Heart left ventricle (tissue), 13 donors: ENCODE measurements around the gene CAST.

Experiments used
- CTCF ChIP-seq, 12 donors: fragments of 200-600 bp; sonication (generic) in 4 of 12; IDR thresholded peaks; one replicate each; pipeline versions ENCODE4 v1.5.0 to v1.8.0; 2018 to 2022; ENCODE audit warnings: antibody characterized with exemption in 12 of 12, mild to moderate bottlenecking in 5 of 12
- POLR2A ChIP-seq, 2 donors: fragments of 450-650 bp; IDR thresholded peaks; one replicate each; pipeline ENCODE4 v1.6.1; 2017; ENCODE audit warnings: antibody characterized with exemption in 2 of 2, mild to moderate bottlenecking in 2 of 2, moderate library complexity in 2 of 2
- donor health status: ischemic (EF 13 %, LVEDD 7.1; RV severe dilation, severe dysfunction).
- donor health status: DM: no; HTN: yes; CAD: no.
- donor health status: DM: no; HTN: no; CAD: no.
- donor health status: ischemic (EF 25% LVEDD 6.9; RV normal size, moderate dysfunction).
- donor health status: ischemic (EF 25% LVEDD 5.7; RV mildly dilated, moderate dysfunction).
- donor health status: ischemic (EF 35%, LVEDD 5.7; RV mildly dilated, moderate dysfunction).
- donor health status: nonischemic (EF 11% LVEDD 7.7; RV severe dilation, severe dysfunction).
- donor health status: DM: yes; HTN: yes; CAD: no.
- donor health status: PGD.
- donor health status: ischemic (EF 29% LVEDD 5.4; RV normal size, mild dysfunction).
- donor health status: nonischemic (EF 23%, LVEDD 6.1; RV moderate dilation, normal function).

GRCh38 chr5:96629774-96630173 is 32.4 kb upstream of the CAST start:
- TF ChIP-seq CTCF (IDR thresholded peaks at IDR 0.05) = no peak
- no peak for TF ChIP-seq POLR2A (IDR thresholded peaks at IDR 0.05)
